ENCODE measurements around the gene OR52I1.
A peak's percentile ranks its signal among the peaks of the same experiment; 100 is the strongest.

OR52I1 gene

GRCh38 chr11:4593739-4594138, at the start of gene OR52I1:
OR52I1 (plus strand) TSS chr11:4594039; CDS start chr11:4594039, 0 bp downstream.
- DNase-seq (ENCODE audit: low spot score), result no peak

- no peak for DNase-seq (ENCODE audit: low spot score)
Observed at GRCh38 chr11:4544891-4545290, 48.9 kb upstream of the OR52I1 start, which contains the start of gene OR52M1. OR52M1 (plus strand) TSS chr11:4545191; CDS start chr11:4545191, 0 bp downstream.

- DNase-seq (ENCODE audit: low spot score), result no peak
Observed at GRCh38 chr11:4546878-4547277, 47.0 kb upstream of the OR52I1 start.

- DNase-seq (ENCODE audit: low spot score), result no peak
Observed at GRCh38 chr11:4547416-4547815, 46.4 kb upstream of the OR52I1 start.

GRCh38 chr11:4551346-4551979, 42.4 kb upstream of the OR52I1 start:
- no peak for DNase-seq (ENCODE audit: low spot score)

GRCh38 chr11:4559527-4560440, 34.1 kb upstream of the OR52I1 start:
- DNase-seq (ENCODE audit: low spot score), result no peak

- no peak for DNase-seq (ENCODE audit: low spot score)
Observed at GRCh38 chr11:4560467-4560866, 33.4 kb upstream of the OR52I1 start.

GRCh38 chr11:4565371-4565770, 28.5 kb upstream of the OR52I1 start:
- DNase-seq (ENCODE audit: low spot score), result no peak

- DNase-seq (ENCODE audit: low spot score), result no peak
Observed at GRCh38 chr11:4569075-4569474, 24.8 kb upstream of the OR52I1 start.

GRCh38 chr11:4576880-4577279, 17.0 kb upstream of the OR52I1 start:
- no peak for DNase-seq (ENCODE audit: low spot score)

- no peak for DNase-seq (ENCODE audit: low spot score)
Observed at GRCh38 chr11:4577761-4578160, 16.1 kb upstream of the OR52I1 start.

- DNase-seq (ENCODE audit: low spot score), result no peak
Observed at GRCh38 chr11:4578624-4579023, 15.2 kb upstream of the OR52I1 start.

- no peak for DNase-seq (ENCODE audit: low spot score)
Observed at GRCh38 chr11:4580124-4580523, 13.7 kb upstream of the OR52I1 start.

- no peak for DNase-seq (ENCODE audit: low spot score)
Observed at GRCh38 chr11:4581443-4581842, 12.4 kb upstream of the OR52I1 start, which contains the start of gene OR52I2. OR52I2 (plus strand) TSS chr11:4581743.

- no peak for DNase-seq (ENCODE audit: low spot score)
Observed at GRCh38 chr11:4589017-4589416, 4.8 kb upstream of the OR52I1 start.

- DNase-seq (ENCODE audit: low spot score), result no peak
Observed at GRCh38 chr11:4605057-4605456, 11.2 kb downstream of the OR52I1 start.

- no peak for DNase-seq (ENCODE audit: low spot score)
Observed at GRCh38 chr11:4606231-4607015, 12.6 kb downstream of the OR52I1 start.

- no peak for DNase-seq (ENCODE audit: low spot score)
Observed at GRCh38 chr11:4607096-4607495, 13.3 kb downstream of the OR52I1 start.

GRCh38 chr11:4607781-4608666, 14.2 kb downstream of the OR52I1 start, which contains the start of gene TRIM68:
TRIM68 (minus strand) TSS chr11:4608231; CDS start chr11:4605504, 2,727 bp downstream.
- peak; percentile 97 for DNase-seq (ENCODE audit: low spot score)

- DNase-seq (ENCODE audit: low spot score), result peak; percentile 39
Observed at GRCh38 chr11:4610258-4610935, 16.6 kb downstream of the OR52I1 start.

- no peak for DNase-seq (ENCODE audit: low spot score)
Observed at GRCh38 chr11:4611986-4612385, 18.1 kb downstream of the OR52I1 start.
